ENCODE results near the gene UNK.

Gene UNK

DNA sequence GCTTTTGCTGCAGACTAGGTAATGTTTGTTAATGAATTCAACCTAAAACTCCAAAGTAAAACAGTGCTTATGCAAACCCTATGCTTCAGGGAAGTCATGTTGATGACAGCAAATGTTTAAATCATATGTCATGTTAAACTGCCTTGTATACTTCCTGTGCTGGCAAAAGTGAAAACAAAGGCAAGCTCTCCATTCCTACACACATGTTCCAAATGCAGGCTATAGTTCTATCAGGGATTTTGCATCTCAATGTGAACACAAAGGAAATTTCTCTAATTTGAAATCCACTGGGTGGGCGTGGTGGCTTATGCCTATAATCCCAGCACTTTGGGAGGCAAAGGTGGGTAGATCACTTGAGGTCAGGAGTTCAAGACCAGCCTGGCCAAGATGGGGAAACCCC lies 19.3 kb downstream of the UNK start (continued):
- no peak for TF ChIP-seq TCF4 (CRISPR knock-in tag; IDR thresholded peaks at IDR 0.05; ENCODE audit: borderline replicate concordance)
- TF ChIP-seq ZFP3 (CRISPR knock-in tag; IDR thresholded peaks at IDR 0.05): no peak
- no peak for TF ChIP-seq RARB (CRISPR knock-in tag; IDR thresholded peaks at IDR 0.05)
- no peak for TF ChIP-seq OSR1 (CRISPR knock-in tag; IDR thresholded peaks at IDR 0.05)
- no peak for TF ChIP-seq ZFP30 (CRISPR knock-in tag; IDR thresholded peaks at IDR 0.05)
- no peak for TF ChIP-seq CSDC2 (CRISPR knock-in tag; IDR thresholded peaks at IDR 0.05)
- no peak for TF ChIP-seq PPARA (CRISPR knock-in tag; IDR thresholded peaks at IDR 0.05; ENCODE audit: borderline replicate concordance)
- no peak for TF ChIP-seq TOX (CRISPR knock-in tag; IDR thresholded peaks at IDR 0.05; ENCODE audit: borderline replicate concordance)
- TF ChIP-seq ZNF565 (CRISPR knock-in tag; conservative IDR thresholded peaks at IDR 0.05; ENCODE audit: low read depth): no peak

GRCh38 chr17:75806822-75807500 lies 22.4 kb downstream of the UNK start:
- no peak for ATAC-seq
- no peak for TF ChIP-seq BACH2 (CRISPR knock-in tag; IDR thresholded peaks at IDR 0.05; ENCODE audit: borderline replicate concordance)
- no peak for TF ChIP-seq SNAI2 (CRISPR knock-in tag; IDR thresholded peaks at IDR 0.05)
- TF ChIP-seq TOX (CRISPR knock-in tag; IDR thresholded peaks at IDR 0.05; ENCODE audit: borderline replicate concordance): no peak
- TF ChIP-seq ISL1 (CRISPR knock-in tag; IDR thresholded peaks at IDR 0.05): no peak
- no peak for TF ChIP-seq CSDC2 (CRISPR knock-in tag; IDR thresholded peaks at IDR 0.05)
- no peak for TF ChIP-seq ESRRG (CRISPR knock-in tag; IDR thresholded peaks at IDR 0.05)

DNA sequence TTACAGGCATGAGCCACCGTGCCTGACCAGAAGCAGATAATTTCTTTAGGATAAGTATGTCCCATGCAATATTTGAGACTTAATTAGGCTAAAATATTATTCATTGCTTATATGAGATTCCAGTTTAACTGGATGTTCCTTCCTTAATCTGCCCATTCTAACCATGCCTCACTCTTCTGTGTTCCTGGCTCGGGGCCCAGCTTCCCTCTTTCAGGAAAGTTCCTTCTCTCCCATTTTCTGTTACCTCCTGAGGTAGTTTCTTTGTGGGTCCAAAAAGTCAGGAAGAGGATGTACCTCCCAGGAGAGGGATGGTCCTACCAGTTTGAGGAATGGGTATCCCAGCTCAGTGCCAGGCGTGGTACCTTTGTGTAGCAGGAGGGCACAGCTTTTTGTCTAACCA lies 23.3 kb downstream of the UNK start:
- no peak for ATAC-seq
- no peak for TF ChIP-seq ZNF565 (CRISPR knock-in tag; conservative IDR thresholded peaks at IDR 0.05; ENCODE audit: low read depth)
- TF ChIP-seq ESRRG (CRISPR knock-in tag; IDR thresholded peaks at IDR 0.05): no peak
- no peak for TF ChIP-seq CSDC2 (CRISPR knock-in tag; IDR thresholded peaks at IDR 0.05)
- TF ChIP-seq ZFP3 (CRISPR knock-in tag; IDR thresholded peaks at IDR 0.05): no peak

DNA sequence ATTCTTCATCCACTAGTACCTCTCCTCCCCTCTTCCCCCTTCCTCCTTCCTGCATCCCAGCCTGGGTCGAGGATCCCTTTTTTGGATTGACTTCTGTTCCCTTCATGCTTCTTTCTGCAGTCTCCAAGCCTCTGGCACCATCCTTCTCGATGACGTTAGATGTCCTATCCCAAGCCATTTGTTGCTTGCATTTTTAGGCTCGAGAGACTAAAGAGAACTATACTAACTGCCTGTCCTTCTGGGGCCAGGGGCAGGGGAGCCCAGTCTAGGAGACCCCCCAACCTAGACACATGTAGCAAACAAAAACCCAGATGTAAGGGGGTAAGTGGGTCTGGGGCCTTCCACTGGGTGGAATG lies 23.9 kb downstream of the UNK start:
- TF ChIP-seq, protein P1, sequence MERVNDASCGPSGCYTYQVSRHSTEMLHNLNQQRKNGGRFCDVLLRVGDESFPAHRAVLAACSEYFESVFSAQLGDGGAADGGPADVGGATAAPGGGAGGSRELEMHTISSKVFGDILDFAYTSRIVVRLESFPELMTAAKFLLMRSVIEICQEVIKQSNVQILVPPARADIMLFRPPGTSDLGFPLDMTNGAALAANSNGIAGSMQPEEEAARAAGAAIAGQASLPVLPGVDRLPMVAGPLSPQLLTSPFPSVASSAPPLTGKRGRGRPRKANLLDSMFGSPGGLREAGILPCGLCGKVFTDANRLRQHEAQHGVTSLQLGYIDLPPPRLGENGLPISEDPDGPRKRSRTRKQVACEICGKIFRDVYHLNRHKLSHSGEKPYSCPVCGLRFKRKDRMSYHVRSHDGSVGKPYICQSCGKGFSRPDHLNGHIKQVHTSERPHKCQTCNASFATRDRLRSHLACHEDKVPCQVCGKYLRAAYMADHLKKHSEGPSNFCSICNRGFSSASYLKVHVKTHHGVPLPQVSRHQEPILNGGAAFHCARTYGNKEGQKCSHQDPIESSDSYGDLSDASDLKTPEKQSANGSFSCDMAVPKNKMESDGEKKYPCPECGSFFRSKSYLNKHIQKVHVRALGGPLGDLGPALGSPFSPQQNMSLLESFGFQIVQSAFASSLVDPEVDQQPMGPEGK (CRISPR knock-in tag; IDR thresholded peaks at IDR 0.05; ENCODE audit: borderline replicate concordance): no peak
- TF ChIP-seq SNAI2 (CRISPR knock-in tag; IDR thresholded peaks at IDR 0.05) (no peak), ISL1 (CRISPR knock-in tag; IDR thresholded peaks at IDR 0.05) (no peak), POU6F1 (CRISPR knock-in tag; IDR thresholded peaks at IDR 0.05; ENCODE audit: borderline replicate concordance, low read depth) (no peak), ZNF70 (CRISPR knock-in tag; IDR thresholded peaks at IDR 0.05) (no peak), OSR1 (CRISPR knock-in tag; IDR thresholded peaks at IDR 0.05) (no peak), ARNTL (CRISPR knock-in tag; IDR thresholded peaks at IDR 0.05; ENCODE audit: borderline replicate concordance, low read depth) (no peak), BACH2 (CRISPR knock-in tag; IDR thresholded peaks at IDR 0.05; ENCODE audit: borderline replicate concordance) (no peak), ZFP3 (CRISPR knock-in tag; IDR thresholded peaks at IDR 0.05) (no peak), ZNF565 (CRISPR knock-in tag; conservative IDR thresholded peaks at IDR 0.05; ENCODE audit: low read depth) (no peak), TOX (CRISPR knock-in tag; IDR thresholded peaks at IDR 0.05; ENCODE audit: borderline replicate concordance) (no peak), CSRNP3 (CRISPR knock-in tag; IDR thresholded peaks at IDR 0.05) (no peak), RARB (CRISPR knock-in tag; IDR thresholded peaks at IDR 0.05) (no peak), TCF4 (CRISPR knock-in tag; IDR thresholded peaks at IDR 0.05; ENCODE audit: borderline replicate concordance) (no peak), CSDC2 (CRISPR knock-in tag; IDR thresholded peaks at IDR 0.05) (no peak), PPARA (CRISPR knock-in tag; IDR thresholded peaks at IDR 0.05; ENCODE audit: borderline replicate concordance) (no peak)
- TF ChIP-seq, protein P2, sequence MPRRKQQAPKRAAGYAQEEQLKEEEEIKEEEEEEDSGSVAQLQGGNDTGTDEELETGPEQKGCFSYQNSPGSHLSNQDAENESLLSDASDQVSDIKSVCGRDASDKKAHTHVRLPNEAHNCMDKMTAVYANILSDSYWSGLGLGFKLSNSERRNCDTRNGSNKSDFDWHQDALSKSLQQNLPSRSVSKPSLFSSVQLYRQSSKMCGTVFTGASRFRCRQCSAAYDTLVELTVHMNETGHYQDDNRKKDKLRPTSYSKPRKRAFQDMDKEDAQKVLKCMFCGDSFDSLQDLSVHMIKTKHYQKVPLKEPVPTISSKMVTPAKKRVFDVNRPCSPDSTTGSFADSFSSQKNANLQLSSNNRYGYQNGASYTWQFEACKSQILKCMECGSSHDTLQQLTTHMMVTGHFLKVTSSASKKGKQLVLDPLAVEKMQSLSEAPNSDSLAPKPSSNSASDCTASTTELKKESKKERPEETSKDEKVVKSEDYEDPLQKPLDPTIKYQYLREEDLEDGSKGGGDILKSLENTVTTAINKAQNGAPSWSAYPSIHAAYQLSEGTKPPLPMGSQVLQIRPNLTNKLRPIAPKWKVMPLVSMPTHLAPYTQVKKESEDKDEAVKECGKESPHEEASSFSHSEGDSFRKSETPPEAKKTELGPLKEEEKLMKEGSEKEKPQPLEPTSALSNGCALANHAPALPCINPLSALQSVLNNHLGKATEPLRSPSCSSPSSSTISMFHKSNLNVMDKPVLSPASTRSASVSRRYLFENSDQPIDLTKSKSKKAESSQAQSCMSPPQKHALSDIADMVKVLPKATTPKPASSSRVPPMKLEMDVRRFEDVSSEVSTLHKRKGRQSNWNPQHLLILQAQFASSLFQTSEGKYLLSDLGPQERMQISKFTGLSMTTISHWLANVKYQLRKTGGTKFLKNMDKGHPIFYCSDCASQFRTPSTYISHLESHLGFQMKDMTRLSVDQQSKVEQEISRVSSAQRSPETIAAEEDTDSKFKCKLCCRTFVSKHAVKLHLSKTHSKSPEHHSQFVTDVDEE (CRISPR knock-in tag; IDR thresholded peaks at IDR 0.05): no peak

More for the DNA sequence above, 23.9 kb downstream of the UNK start:
- ATAC-seq: no peak

Measured in SK-N-SH treated with all-trans-retinoic acid at 6 μM for 48 hours (cell line).